HG03095 (cell line): ENCODE data around the gene RIC3.
"Not testable (repeated sequence)": the region's sequence is repeated elsewhere in the genome, so short reads cannot be mapped to it uniquely, and the experiment has no call there.

ENCODE experiments used
- ATAC-seq: cut with Tn5 transposase; IDR thresholded peaks from one replicate; pipeline ENCODE4 v1.9.1; 2021; ENCODE audit warnings: moderate library complexity; ENCODE audit not compliant: unreplicated experiment

Gene RIC3

GRCh38 chr11:8192016-8192895, 23.4 kb upstream of the RIC3 start:
- no peak for ATAC-seq

DNA sequence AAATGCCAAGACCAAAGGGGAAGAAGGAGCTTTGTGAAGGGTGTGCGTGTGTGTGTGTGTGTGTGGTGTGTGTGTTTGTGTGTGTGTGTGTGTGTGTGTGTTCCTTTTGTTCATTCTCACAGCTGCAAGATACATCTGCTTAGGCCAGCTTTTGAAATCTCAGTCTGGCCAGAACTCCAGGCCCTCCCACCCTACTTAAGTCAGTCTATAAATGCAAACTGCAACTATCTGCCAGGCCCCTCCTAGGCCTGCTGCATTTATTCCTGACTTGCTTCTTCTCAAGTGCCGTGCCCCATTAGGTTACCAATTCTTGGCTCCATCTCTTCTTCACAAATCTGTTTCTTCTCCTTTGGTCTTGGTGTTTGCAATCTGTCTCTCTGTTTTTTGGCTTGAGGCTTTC, 21.6 kb upstream of the RIC3 start:
- ATAC-seq: no peak

- ATAC-seq: no peak
Measured at GRCh38 chr11:8186429-8186828, 17.6 kb upstream of the RIC3 start.

DNA sequence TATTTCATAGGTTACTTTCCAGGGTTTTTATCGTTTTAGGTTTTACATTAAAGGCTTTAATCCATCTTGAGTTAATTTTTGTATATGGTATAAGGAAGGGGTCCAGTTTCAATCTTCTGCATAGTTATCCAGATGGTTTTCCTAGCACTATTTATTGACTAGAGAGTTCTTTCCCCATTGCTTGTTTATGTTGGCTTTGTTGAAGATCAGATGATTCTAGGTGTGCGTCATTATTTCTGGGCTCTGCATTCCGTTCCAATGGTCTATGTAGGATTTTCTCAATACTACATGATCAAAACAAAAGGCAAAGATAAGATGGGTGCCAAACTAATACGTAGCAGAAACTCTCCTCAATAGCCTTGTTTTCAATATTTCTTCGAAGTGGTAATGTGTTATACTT, 14.3 kb upstream of the RIC3 start:
- ATAC-seq: no peak

- ATAC-seq: no peak
Measured at GRCh38 chr11:8180469-8180868, 11.6 kb upstream of the RIC3 start.

DNA sequence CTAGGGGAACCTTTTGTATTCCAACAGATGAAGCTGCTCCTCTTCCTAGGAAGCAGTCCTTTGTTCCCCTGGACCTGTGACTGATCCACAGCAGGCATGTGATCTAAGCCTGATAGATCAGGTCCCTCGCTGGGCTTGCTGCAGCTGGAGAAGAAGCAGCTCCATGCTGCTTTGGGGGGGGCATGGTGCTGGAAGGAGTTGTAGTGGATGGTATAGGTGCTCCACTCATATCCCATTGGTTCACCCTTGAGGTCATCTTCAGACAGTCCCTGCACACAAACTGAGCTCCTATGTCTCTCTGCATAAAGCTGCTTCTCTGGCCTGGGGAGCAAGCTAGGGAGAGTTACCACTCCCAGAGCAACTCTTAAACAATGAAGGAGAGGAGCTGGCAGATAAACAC, 9.5 kb upstream of the RIC3 start:
- ATAC-seq: no peak

DNA sequence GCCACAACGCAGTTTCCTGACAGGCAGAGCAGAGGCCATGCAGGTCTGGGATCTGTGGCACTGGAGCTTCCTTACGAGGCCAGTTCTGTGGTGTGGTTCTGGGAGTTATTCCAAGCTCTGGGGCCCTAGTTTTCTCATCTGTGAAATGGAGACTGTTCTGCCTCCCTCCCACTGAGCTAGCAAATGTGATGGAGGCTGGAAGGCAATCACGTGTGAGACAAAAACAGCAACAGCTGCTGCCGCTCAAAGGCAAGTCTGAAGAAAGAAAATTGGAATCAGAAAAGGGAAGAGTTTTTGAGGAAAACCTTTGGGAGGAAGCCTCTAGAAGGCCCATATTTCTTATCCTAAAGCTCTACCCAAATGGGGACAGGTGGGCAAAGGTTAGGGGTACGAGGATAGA, 8.3 kb upstream of the RIC3 start:
- no peak for ATAC-seq

- ATAC-seq: no peak
Measured at GRCh38 chr11:8167796-8168195, 1.0 kb downstream of the RIC3 start.

GRCh38 chr11:8164746-8165145, 4.1 kb downstream of the RIC3 start:
- ATAC-seq: no peak

- ATAC-seq: not testable (repeated sequence)
Measured at GRCh38 chr11:8161627-8162304, 7.1 kb downstream of the RIC3 start.

GRCh38 chr11:8156877-8157276, 11.9 kb downstream of the RIC3 start:
- no peak for ATAC-seq

- ATAC-seq: no peak
Measured at GRCh38 chr11:8149726-8150125, 19.1 kb downstream of the RIC3 start.

GRCh38 chr11:8138526-8138925, 30.3 kb downstream of the RIC3 start:
- no peak for ATAC-seq

DNA sequence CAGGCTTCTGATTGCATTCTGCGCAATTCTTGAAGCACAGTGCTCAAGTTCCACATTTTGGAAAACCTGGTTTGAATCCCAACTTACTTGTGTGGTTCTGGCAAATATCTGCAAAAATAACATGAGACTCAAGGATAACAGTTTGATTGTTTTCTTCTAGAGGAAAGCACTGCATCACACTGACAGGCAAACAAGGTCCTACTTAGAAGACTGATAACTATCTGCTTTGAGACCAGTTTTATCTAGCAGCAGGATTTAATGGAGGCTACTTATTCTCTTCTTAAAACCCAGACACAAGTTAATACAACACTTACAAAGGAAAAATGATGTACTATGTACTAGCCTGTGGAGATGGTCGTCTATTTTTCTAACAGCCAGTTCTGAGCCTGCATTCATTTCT, 41.4 kb downstream of the RIC3 start:
- ATAC-seq: no peak

DNA sequence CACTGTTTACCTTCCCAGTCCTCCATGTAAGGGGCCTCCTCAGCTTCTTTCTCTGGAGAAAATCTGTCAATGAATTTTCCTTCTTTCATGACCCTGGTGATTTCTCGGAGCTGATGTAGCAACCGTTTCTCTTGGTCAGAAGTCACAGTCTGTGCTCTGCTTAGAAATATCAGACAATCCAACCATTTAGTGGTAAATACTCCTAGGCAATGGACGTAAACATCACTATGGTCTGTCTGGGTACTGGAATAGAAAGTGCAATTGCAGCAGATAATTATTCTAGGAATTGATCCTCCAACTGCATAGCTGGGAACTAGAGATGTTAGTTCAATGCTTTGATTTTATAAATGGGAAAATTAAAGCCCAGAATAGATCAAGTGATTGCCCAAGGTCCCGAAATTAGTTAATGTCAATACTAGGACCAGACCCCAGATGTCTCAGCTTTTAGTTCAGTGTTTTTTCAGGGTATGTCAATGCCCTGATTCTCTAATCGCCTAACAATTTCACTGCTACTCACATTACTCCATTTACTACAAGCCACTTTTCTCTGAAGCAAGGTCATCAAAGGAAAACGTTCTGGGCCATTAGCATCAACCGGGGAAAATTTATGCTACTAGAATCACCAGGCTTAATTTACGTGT, 42.1 kb downstream of the RIC3 start:
- no peak for ATAC-seq

- no peak for ATAC-seq
Measured at GRCh38 chr11:8122173-8122764, 46.6 kb downstream of the RIC3 start.

- ATAC-seq: no peak
Measured at GRCh38 chr11:8111636-8112035, 57.2 kb downstream of the RIC3 start.

DNA sequence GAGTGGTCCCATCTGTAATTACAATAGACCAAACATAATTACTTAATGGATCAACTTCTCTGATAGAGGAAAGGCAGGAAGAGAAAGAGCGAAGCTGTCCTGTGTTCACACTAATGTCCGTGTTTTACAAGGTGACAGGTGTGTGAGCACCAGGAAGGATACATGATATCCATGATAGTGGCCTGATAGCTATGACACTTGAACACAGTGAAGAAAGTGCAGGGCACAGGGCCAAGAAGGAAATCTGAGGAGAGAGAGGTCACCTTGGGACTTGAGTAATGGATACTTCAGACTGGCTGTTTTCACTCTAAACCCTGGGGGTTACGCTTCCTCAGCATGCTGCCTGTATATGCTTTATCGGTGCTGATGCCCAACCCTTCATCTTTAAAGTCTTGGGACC, 58.4 kb downstream of the RIC3 start:
- ATAC-seq: no peak

DNA sequence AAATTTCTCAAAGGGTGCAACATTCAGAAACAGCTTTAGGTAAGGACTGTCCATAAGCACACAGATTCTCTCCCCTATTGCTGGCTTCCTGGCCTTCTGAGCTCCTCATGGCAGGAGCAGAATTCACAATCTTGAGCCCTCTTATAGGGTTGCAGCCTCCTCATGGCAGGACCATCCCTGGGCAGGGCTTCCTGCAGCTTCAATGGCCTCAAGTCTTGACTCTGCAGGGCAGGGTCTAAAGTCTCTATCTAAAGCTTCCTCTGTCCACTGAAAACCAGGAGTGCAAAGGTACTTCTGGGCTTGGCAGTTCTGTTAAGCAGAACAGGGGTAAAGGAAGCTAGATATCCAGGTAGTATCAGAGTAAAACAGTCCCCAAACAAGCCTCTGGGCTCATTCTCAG, 59.1 kb downstream of the RIC3 start:
- ATAC-seq: no peak

- no peak for ATAC-seq
Measured at GRCh38 chr11:8108421-8108820, 60.4 kb downstream of the RIC3 start.

- no peak for ATAC-seq
Measured at GRCh38 chr11:8107642-8108041, 61.2 kb downstream of the RIC3 start.

GRCh38 chr11:8106679-8107078, 62.1 kb downstream of the RIC3 start:
- ATAC-seq: no peak
